PC-9 (cell line): ENCODE results near the gene KCNJ5. TPM values are rescaled to one million over a fixed set of nuclear protein-coding genes. Genes with fewer than 3 reads are reported as not detected.

ENCODE experiments used
- BruUV-seq: library from RNA; stranded (reverse); fragments of 400-500 nt; replicated peaks from 2 replicates; lab custom pipeline; 2021; lab: Mats Ljungman, UMichigan
- CTCF ChIA-PET: fragments of 300-600 bp; sonication (Branson Sonifier 250); formaldehyde crosslinking; loops from one replicate; lab custom pipeline; 2022; ENCODE audit warnings: antibody characterized with exemption; lab: Charles Lee
- POLR2A ChIA-PET: fragments of 300-600 bp; sonication (Branson Sonifier 250); formaldehyde crosslinking; loops from one replicate; lab custom pipeline; 2022; ENCODE audit warnings: antibody characterized with exemption; ENCODE audit not compliant: unreplicated experiment; lab: Charles Lee
- DNase-seq, 2 experiments: peaks; one replicate each; pipeline versions ENCODE4 v3.0.0 to v3.0.0-alpha.2; 2015 to 2022; ENCODE audit warnings: mixed read lengths in 1 of 2
- H2AFZ ChIP-seq: fragments of 200-600 bp; sonication (generic); 2 replicates; pipeline ENCODE4 v1.8.1; 2017; ENCODE audit warnings: antibody characterized with exemption
- H3F3A ChIP-seq: fragments of 200-600 bp; sonication (generic); 2 replicates; pipeline ENCODE4 v1.8.1; 2017; ENCODE audit warnings: antibody characterized with exemption, mild to moderate bottlenecking, low read depth; ENCODE audit not compliant: insufficient read depth
- H3K27ac ChIP-seq: fragments of 200-600 bp; sonication (generic); 2 replicates; pipeline ENCODE4 v1.6.1; 2016; ENCODE audit warnings: mixed run types
- H3K27me3 ChIP-seq: fragments of 200-600 bp; sonication (generic); 2 replicates; pipeline ENCODE4 v1.6.1; 2016; ENCODE audit warnings: low read depth, mixed run types; ENCODE audit not compliant: insufficient read depth
- H3K36me3 ChIP-seq: fragments of 200-600 bp; sonication (generic); 2 replicates; pipeline ENCODE4 v1.6.1; 2016; ENCODE audit warnings: low read depth, mixed run types
- H3K4me1 ChIP-seq: fragments of 200-600 bp; sonication (generic); replicated peaks from 2 replicates; pipeline ENCODE4 v1.6.1; 2016; ENCODE audit warnings: mixed run types; ENCODE audit not compliant: insufficient read depth
- H3K4me2 ChIP-seq: fragments of 200-600 bp; sonication (generic); 2 replicates; pipeline ENCODE4 v1.6.1; 2017; ENCODE audit warnings: mixed run types
- H3K4me3 ChIP-seq: fragments of 200-600 bp; sonication (generic); 2 replicates; pipeline ENCODE4 v1.6.1; 2016; ENCODE audit warnings: mixed run types
- H3K79me2 ChIP-seq: fragments of 200-600 bp; sonication (generic); 2 replicates; pipeline ENCODE4 v1.6.1; 2017; ENCODE audit warnings: low read depth, mixed run types
- H3K9me2 ChIP-seq: fragments of 200-600 bp; sonication (generic); 2 replicates; pipeline ENCODE4 v1.8.1; 2017; ENCODE audit warnings: mild to moderate bottlenecking; ENCODE audit not compliant: insufficient read depth
- H3K9me3 ChIP-seq: fragments of 200-600 bp; sonication (generic); 2 replicates; pipeline ENCODE4 v1.8.1; 2016; ENCODE audit warnings: low read depth; ENCODE audit not compliant: insufficient read depth
- H4K20me1 ChIP-seq: fragments of 200-600 bp; sonication (generic); 2 replicates; pipeline ENCODE4 v1.8.1; 2017; ENCODE audit not compliant: insufficient read depth
- EZH2 ChIP-seq: fragments of 200-600 bp; sonication (generic); IDR thresholded peaks from 2 replicates; pipeline ENCODE4 v1.8.0; 2017; ENCODE audit warnings: antibody characterized with exemption, low read depth
- intact Hi-C: fragments of 100-400 bp; cut with micrococcal nuclease; formaldehyde crosslinking; loops from one replicate; pipeline ENCODE4 v1.10.0; 2022; ENCODE audit not compliant: unreplicated experiment
- total RNA-seq: library from RNA; stranded (reverse); gene quantifications from 2 replicates; pipeline ENCODE4 v1.2.3, GENCODE V29; 2021
- TF ChIP-seq, protein P1 (sequence below): fragments of 200-600 bp; sonication (generic); conservative IDR thresholded peaks from 2 replicates; pipeline ENCODE4 v1.6.1; 2017; ENCODE audit warnings: mixed run types, antibody characterized with exemption, mild to moderate bottlenecking, moderate library complexity

KCNJ5 gene
- total RNA-seq, 1 experiment from 2014 or later = 0.11 TPM

GRCh38 chr11:128845334-128845780 is 45.8 kb upstream of the KCNJ5 start:
- Histone ChIP-seq H3K36me3 (no peaks in the 10 kb centered on the region), H2AFZ (no peak overlapping the region), H3K27me3 (peaks cover 22% of the 10 kb centered on the region), H4K20me1 (no peaks in the 10 kb centered on the region), H3K4me2 (no peak overlapping the region), H3K9me2 (no peaks in the 10 kb centered on the region), H3F3A (no peaks in the 10 kb centered on the region), H3K9me3 (no peaks in the 10 kb centered on the region), H3K4me3 (no peak overlapping the region), H3K27ac (no peak overlapping the region), H3K79me2 (no peaks in the 10 kb centered on the region), H3K4me1 (no peaks in the 10 kb centered on the region)
- intact Hi-C loops = loop anchor here (5.0 kb wide), 2 partner anchors 673 to 688 kb away; no protein-coding TSS in a partner anchor
- TF ChIP-seq EZH2 = no peak
- ChIA-PET POLR2A (no interaction called here), CTCF (no interaction called here)
- BruUV-seq = no TSS peak
- DNase-seq = no peak

DNA sequence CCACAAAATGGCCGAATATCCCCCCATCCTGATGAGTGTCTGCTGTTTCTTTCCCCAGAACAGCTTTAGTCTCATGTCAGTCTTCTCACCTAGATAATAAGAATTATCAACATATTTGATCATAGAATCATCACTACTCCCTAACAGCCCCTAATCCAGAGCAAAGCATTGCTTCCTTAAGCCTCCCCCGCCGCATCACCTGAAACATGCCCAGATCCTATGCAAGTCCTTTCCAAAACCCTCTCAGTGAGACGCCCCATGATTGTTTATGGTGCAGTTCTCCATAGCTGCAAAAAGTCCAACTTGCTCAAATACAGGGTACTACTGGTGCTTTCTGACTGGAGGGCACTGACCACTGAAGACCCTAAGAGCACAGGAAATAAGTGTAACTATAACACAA is 44.2 kb upstream of the KCNJ5 start:
- no peak overlapping the region for H3K4me3 ChIP-seq
- TF ChIP-seq, protein P1, sequence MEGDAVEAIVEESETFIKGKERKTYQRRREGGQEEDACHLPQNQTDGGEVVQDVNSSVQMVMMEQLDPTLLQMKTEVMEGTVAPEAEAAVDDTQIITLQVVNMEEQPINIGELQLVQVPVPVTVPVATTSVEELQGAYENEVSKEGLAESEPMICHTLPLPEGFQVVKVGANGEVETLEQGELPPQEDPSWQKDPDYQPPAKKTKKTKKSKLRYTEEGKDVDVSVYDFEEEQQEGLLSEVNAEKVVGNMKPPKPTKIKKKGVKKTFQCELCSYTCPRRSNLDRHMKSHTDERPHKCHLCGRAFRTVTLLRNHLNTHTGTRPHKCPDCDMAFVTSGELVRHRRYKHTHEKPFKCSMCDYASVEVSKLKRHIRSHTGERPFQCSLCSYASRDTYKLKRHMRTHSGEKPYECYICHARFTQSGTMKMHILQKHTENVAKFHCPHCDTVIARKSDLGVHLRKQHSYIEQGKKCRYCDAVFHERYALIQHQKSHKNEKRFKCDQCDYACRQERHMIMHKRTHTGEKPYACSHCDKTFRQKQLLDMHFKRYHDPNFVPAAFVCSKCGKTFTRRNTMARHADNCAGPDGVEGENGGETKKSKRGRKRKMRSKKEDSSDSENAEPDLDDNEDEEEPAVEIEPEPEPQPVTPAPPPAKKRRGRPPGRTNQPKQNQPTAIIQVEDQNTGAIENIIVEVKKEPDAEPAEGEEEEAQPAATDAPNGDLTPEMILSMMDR = no peak
- TF ChIP-seq EZH2 = no peak
- no peaks in the 10 kb centered on the region for H3K9me3 ChIP-seq
- POLR2A ChIA-PET = no interaction called here
- H2AFZ ChIP-seq = no peak overlapping the region
- no TSS peak for BruUV-seq
- no peaks in the 10 kb centered on the region for H3F3A ChIP-seq
- H3K27me3 ChIP-seq = peaks cover 19% of the 10 kb centered on the region
- no peaks in the 10 kb centered on the region for H3K79me2 ChIP-seq
- no peaks in the 10 kb centered on the region for H3K36me3 ChIP-seq
- H3K27ac ChIP-seq = no peak overlapping the region
- H3K4me2 ChIP-seq = no peak overlapping the region
- H3K4me1 ChIP-seq = no peaks in the 10 kb centered on the region
- CTCF ChIA-PET = no interaction called here
- no peaks in the 10 kb centered on the region for H3K9me2 ChIP-seq
- DNase-seq = no peak
- no peaks in the 10 kb centered on the region for H4K20me1 ChIP-seq
- intact Hi-C loops = loop anchor here (5.0 kb wide), 2 partner anchors 675 to 690 kb away; no protein-coding TSS in a partner anchor

DNA sequence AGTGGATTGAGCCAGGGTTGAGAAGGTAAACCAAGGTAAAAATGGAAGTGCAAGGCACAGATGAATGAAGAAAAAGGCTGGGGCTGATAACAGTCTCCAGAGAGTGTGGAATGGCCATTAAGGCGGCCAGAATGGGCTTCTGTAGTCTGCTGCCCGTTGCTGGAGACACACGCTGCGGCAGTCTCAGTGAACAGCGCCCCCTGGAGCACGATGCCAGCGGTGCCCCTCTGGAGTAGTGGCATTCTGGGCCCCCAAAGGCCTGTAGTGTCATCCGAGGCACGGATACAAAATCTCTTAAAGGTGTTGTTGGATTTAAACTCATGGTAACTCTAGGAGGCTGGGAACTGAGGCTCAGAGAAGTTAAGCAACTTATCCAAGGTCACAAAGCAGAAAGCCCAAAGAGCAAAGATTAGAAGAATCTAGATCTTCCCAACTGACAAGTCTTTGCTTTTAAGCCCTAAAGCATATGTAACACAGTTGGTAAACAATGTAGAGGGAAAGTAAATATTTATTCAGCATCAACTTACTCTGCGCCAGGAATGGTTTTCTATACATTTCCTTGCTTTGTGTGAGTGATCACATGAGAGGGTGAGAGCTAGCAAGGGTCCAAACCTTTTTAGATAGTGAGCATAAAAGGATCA is 42.2 kb upstream of the KCNJ5 start:
- DNase-seq = peak in 1 of 2 experiments; percentile 46
- CTCF ChIA-PET = no interaction called here
- no peak for TF ChIP-seq EZH2
- TF ChIP-seq, protein P1 = peak; percentile 72
- intact Hi-C loops = loop anchor here (5.0 kb wide), 2 partner anchors 677 to 692 kb away; no protein-coding TSS in a partner anchor
- Histone ChIP-seq H4K20me1 (no peaks in the 10 kb centered on the region), H3F3A (no peaks in the 10 kb centered on the region), H3K4me3 (no peak overlapping the region), H3K36me3 (no peaks in the 10 kb centered on the region), H3K4me2 (no peak overlapping the region), H3K79me2 (no peaks in the 10 kb centered on the region), H3K27me3 (peaks cover 15% of the 10 kb centered on the region; the same call in 1 of the 2 replicates), H3K9me3 (no peaks in the 10 kb centered on the region), H2AFZ (no peak overlapping the region), H3K27ac (no peak overlapping the region), H3K4me1 (no peaks in the 10 kb centered on the region), H3K9me2 (no peaks in the 10 kb centered on the region)
- BruUV-seq = no TSS peak
- POLR2A ChIA-PET = no interaction called here
